T-helper 22 cell (primary cell): ENCODE data around the gene MBP.
"Not testable (repeated sequence)": the region's sequence is repeated elsewhere in the genome, so short reads cannot be mapped to it uniquely, and the experiment has no call there.

Source experiments
- DNase-seq: peaks from one replicate; pipeline ENCODE4 v3.0.0-alpha.2; 2020; ENCODE audit warnings: low read depth

Gene MBP

DNA sequence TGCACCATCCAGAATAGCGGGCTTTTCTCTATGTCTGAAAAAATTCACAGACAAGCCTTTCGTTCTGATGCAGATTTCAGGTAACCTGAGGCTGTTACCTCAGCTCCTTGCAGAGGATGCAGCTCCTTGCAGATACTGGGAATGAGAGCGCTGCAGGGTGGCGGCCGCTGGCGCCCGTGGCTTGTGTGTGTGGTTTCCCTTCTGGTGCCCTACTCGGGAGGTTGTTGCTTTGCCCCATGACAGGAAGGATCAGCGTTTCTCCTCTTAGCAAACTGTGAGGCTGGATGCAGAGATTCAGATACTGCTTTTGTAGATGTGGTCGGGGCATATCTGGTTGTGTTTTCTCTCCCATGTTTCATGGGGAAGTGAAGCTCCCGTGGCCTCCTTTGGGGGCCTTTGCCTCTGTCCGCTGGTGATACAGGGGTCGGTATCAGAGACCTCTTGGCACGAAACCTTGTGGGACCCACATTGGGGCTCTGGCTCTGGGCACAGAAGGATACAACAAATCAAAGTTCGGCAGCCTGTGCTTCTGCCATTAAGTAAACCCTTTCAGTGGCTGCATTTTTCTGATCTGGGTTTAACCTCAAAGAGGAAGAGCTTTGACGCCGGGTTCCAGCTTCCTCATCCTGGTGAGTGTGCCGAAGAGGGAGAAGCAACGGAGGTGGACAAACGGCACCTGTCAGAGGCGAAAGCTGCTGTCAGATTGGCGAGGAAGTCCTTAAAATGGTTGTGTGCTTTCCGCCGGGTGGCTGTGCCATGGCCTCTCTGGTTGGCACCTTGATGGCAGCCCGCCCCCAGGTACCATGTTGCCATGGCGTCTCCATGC lies 127.8 kb downstream of the MBP start:
- no peak for DNase-seq

DNA sequence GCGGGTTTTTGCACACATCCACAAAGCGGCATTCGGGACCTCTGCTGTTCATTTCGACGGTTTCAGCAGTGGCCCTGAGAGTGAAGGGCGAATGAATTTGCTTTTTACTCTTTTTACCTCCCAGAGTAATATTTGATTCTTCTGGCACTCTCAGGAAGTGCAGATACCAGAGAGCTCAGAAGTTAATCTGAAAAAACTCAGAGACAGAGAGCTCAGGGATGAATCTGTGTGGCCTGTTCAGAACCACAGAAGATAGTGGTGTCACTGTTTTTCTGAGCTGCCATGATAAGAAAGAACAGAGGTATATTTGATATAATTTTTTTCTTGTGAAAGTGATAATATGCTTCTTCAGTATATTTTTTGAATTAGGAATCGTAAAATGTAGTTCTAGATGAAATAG lies 129.3 kb downstream of the MBP start:
- DNase-seq = no peak

GRCh38 chr18:77002496-77002895 lies 130.1 kb downstream of the MBP start:
- DNase-seq = no peak

GRCh38 chr18:77001979-77002378 lies 130.6 kb downstream of the MBP start:
- DNase-seq = no peak

GRCh38 chr18:77001041-77001440 lies 131.5 kb downstream of the MBP start:
- DNase-seq = no peak

DNA sequence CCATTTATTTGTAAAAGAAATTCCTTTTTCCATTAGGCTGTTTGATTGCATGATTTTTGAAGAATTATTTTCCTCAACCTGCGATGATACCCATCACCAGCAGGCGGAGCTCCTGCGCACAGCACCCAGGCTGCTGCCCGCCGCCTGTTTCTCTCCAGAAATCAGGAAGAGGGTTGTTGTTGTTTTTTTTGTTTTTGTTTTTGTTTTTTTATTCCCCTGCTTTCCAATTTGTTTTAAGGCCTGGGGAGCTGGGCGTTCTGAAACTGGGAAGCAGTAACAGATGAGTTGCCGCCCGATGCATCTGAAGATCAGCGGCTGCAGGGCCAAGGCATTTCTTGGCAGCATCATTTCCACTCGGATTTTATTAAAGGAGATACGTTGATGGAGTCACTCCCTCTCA lies 132.1 kb downstream of the MBP start:
- DNase-seq = peak; percentile 21

DNA sequence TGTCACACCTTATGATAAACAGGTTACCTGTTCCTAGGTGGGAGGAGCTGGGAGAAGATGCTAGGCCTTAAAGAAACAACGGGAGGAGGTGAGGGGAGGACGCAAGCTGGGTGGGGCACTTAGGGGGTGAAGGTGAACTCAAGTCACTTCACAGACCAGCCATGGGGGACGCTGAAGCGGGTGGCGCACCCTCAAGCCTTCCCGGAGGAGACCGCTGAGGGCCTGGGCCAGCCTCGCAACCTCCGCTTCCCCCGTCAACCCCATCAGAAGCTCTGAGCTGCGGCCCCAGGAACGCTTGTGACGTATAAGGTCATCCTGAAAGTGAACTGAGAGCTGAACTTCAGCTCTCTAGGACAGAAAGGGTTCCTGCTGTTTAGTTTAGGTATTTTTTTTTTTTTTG lies 133.5 kb downstream of the MBP start:
- DNase-seq = no peak

GRCh38 chr18:76997951-76998808 lies 134.4 kb downstream of the MBP start:
- DNase-seq = no peak

GRCh38 chr18:76996429-76996828 lies 136.2 kb downstream of the MBP start:
- no peak for DNase-seq

- DNase-seq = no peak
Measured at GRCh38 chr18:76995896-76996295, 136.7 kb downstream of the MBP start.

DNA sequence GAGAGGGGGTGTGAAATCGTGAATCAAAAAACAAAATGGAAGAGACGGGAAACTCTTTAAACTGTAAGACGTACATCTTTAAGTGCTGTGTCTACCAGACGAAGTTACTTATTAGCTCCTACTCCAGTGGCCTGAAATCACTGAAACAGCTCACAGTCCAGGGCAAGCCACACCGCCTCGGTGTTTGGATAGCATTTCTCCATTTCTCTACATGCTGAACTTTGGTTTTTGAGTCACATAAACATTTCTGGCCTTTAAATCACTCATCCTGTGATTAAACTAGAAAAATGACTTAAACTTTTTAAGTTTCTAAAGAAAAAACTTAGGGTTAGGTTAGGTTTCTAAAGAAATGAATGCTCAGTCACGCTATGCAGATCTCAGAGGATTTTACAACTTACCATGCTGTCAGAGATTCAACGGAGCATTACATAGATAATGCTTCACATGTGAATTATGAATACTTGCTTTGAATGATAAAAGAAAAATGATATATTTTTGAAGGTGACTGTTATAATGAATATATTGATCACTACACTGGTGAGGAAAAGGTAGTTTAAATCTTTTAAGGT lies 138.4 kb downstream of the MBP start:
- DNase-seq = no peak

DNA sequence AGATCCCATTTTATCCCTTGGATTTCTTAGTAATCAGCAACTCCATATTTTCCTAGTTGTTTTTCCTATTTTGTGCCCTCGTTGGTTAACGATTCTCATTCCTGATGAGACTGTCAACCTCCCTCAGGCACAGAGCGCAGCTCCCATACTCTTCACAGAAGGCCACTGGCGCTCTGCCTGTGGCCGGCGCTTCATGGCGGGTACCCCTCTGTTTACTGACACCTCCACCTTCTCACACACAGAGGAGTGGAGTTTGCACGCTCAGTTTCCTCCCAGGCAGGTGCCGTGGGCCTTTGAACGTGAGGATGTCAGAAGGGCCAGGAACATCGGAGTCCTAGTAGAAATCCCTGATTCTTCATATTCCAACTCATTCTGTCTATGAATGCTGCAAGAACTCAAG lies 139.0 kb downstream of the MBP start:
- no peak for DNase-seq

GRCh38 chr18:76993085-76993382 lies 139.5 kb downstream of the MBP start:
- no peak for DNase-seq

DNA sequence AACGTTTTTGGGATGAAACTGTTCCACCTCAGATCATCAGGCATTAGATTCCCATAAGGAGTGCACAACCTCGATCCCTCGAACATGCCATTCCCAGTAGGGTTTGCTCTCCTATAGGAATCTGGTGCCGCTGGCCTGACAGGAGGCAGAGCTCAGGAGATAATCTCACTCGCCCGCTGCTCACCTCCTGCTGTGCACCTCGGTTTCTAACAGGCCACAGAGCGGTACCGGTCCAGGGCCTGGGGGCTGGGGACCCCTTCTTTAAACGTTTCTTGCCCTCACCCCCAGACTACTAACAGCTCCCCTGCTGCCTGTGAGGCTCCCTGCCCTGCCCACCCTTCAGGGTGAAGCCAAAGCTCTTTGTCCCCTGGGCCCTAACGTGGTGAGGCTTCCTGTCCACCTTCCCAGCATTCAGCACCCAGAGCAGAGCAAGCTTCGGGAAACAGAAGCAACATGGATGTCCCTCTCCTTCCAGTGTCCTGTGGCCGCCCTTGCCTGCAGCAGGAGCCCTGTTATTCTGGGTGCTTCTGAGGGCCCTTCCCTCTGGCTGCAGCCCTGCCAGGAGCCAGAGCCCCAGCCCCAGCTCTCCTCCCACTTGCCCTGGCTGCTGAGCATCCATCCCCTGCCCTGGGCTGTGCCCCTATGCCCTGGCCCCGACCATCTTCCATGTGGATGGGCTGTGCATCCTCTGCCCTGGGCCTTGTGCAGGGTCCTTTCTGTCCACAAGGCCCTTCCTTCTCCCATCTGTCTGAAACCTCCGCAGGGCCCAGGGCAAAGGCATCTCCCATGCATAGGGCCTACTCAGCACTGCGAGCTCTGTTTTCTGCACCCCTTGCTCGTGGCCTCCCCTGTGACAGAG lies 140.1 kb downstream of the MBP start:
- DNase-seq = no peak

DNA sequence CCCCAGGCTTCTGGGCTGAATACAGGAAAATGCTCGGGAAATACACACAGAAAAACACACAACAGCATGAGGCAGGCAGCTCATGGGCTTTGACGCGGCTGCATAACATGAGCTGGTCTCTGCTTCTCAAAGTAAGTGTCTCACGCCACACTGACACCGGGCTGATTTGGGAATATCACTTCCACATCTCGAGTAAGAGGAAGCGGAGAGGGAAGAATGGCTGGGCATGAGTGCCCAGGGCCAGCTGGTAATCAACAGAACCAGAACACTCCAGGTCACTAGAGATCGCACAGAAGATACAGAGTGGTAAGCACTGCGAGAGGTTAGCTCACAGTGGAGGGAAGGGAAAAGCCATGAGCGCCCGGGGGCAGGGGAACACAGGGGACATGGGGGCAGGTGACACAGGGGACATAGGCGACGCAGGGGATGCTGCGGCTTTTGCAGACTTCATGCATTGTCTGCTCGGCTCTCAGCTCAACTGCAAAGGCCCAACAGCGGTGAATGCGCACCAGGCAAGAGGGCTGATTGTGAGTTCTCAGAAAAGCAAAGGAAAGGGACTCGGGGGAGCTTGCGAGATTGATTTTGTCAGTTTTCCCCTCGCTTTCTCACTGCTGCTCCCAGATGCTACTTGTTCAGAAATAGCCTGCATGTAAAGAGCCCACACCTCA lies 141.4 kb downstream of the MBP start:
- no peak for DNase-seq

- DNase-seq = not testable (repeated sequence)
Measured at GRCh38 chr18:76990343-76991020, 142.1 kb downstream of the MBP start.

DNA sequence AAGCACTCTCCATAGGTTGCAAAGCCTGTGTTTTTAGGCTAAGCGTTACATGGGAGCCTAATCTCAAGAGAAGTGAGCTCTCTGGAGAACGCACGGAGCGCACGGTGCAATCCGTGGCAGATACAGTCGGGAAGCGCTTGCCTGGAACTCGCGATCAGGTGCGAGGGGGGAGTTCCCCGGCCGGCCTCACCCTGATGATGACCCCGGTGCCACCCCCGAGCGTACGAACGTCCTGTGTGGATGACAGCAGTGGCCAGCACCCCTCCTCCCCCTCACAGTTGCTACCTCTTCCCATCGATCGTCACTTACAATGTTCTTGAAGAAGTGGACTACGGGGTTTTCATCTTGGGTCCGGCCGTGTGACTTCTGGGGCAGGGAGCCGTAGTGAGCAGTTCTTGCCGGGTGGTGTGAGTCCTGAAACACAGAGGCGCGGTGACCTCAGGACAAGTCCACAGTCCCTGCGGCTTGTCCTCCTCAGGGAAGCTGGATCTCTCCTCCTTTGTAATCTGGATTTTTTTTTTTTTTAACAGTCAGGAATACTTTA lies 142.9 kb downstream of the MBP start:
- DNase-seq = no peak

- DNase-seq = no peak
Measured at GRCh38 chr18:76988827-76989646, 143.5 kb downstream of the MBP start.

DNA sequence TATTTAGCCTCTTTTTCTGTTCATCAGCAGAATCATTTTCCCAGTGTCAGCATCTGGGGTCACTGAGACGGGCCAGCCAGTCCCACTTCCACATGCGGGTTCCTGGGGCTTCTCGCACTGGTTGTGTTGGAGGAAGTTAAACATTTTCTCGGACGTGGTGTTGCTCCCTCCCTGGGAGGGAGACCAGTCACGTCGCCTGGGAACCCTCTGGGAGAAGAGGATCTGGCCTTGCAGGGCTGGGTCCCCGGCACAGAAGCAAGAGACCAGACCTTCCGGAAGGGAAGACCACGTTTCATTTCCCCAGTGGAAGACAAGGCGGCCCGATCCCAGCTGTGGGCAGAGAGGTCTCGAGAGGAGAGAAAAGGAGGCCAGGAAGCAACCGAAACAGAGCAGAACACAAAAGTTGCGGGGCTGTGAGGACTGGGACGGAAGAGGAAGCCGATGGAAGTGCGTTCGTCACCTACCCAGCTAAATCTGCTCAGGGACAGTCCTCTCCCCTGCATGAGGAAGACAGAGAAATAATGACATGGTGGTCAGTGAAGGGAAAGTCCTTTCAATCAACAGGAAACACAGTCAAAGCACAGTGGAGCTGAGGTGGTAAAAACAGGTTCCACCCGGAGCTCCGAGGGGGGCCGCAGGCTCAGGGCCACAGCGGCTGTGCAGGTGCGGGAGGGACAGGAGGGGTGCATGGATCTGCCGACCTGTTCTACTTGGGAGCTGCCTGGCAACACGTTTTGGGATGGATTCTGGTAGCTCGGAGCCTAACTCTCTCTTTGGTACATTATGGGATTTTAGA lies 144.4 kb downstream of the MBP start:
- DNase-seq = no peak
